ENCODE results near the gene PRDX3.
"Not testable (repeated sequence)": the region's sequence is repeated elsewhere in the genome, so short reads cannot be mapped to it uniquely, and the experiment has no call there.

PRDX3 gene

DNA sequence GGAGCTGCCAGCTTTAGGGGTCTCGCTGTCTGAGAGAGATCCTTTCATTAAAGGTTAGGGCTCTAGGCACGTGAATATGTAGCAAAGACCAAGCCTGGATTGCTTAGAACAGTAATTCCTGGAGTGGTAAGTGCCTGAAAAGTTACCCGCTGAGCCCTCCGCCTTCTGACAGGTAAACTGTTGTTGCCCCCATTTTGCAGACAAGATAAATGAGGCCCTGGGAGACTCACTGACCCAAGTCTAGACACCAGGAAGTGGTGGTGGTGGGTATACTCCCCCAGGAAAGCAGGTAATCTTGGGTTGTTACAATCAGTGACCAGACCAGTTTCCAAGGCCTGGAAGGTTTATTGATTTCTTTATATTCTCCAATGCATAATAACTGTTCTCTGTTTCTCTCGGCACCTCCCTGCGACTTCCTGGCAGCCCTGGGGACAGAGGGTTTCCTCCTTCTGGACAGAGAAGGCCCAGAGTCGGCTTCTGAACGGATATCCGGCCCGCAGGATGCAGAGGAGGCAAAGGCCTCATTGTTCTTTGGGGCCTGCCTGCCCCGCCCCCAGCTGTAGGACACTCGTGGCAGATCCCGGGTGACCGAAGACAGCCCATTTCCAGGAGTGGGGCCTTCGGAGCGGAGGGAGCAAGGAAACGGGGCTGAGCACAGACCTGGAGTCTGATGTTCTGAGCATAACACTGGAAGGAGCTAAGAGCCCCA, 27.4 kb upstream of the PRDX3 start:
- peak in 1 of 2 experiments; percentile 47 for DNase-seq

DNA sequence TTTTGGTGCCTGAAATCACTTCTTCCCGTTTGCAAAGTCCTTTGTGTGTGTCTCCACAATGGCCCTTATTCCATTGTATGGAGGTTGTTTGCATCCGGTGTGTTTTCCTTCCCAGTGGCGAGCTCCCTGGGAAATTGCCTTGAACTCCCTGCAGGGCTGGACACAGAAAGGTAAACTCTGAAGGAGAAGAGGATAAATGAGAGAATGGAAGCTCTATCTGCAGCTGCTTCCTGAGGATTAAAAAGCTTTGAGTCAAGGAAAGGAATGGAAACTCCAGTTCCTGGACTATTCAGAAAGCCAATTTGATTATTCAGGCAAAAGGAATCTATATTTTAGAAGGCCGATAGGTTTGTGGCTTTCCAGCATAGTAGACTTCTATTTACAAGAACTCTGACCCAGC, 24.4 kb upstream of the PRDX3 start:
- DNase-seq = no peak

DNA sequence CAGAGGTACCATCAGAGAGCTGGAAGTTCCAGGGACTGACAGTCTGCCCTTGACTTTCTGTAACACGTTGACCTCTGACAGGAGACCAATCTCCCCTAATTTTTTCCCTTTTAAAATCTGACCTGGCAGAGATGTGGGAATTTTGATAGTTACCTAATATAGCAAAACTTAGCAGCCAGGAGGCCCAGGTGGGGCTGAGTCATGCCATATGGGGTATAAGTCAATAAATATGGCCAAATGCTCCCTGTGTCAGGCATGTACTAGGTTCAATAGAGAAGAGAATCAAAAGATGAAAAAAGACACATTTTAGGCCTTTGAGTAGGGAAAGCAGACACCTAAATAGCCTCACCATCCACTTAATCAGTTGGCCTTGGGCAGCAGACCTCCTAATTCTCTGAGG, 22.6 kb upstream of the PRDX3 start:
- no peak for DNase-seq

DNA sequence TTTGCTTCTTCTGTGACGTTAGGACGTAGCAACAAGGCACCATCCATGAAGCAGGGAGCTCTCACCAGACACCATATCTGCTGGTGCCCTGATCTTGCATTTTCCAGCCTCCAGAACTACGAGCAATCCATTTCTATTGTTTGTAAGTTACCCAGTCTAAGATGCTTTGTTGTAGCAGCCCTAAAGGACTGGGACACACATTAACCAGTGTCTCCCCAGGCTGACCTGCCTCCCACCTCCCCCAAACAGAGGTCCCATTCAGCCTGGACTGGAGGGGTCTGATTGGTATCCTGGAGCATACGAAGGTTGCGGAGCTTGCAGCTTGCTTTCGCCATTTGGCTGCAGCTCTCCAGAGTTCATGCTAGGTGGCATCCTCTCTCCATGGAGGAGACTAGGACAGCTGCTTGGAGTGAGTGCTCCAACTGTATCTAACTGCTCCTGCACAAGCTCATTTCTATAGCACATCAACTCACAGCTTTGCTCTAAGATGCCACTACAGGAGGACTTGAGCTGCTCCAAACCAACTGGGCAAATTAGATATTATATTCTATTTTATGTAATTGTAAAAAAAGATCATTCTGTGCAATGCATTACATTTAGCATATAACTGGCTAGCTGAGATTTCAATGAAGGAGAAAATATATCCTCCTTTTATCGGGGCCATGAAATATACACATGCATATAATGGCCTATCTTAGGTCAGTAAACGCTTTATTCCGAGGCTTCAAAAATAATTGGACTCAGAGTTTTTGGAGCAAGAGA, 20.8 kb upstream of the PRDX3 start:
- DNase-seq = peak; percentile 49 to 75

DNA sequence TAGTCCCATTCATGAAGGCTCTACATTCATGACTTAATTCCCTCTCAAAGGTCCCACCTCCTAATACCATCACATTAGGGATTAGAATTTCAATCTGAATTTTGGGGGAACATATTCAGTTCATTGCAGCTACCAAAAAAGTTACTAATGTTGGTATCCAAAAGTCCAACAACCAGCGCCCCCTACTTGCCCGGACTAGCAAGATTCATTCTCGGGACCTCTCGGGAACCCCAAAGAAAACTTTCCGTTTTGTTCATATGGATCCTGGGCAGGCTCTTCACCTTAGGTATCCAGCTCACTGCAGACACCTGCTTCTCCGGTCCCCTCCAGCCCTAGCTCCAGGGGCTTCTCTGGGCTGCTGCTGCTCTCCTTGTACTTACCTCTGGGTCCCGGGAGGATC, 19.8 kb upstream of the PRDX3 start:
- DNase-seq = no peak

DNA sequence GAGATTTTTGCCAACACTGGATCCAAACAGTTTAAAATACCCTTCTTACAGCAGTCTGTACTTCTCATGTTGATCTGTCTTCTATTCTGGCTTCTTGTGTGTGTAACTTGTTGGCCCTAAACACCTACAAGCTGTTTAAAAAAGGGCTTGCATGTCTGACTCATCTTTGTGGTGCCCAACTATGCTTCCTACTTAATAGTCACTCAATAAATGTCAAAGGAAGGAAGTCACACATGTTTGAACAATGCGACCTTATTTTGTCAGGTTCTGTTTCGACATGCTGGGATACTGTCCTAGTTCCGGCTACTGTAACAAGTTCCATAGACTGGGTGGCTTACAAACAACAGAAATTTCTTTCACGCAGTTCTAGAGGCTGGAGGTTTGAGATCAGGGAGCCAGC, 19.3 kb upstream of the PRDX3 start:
- DNase-seq = no peak

DNA sequence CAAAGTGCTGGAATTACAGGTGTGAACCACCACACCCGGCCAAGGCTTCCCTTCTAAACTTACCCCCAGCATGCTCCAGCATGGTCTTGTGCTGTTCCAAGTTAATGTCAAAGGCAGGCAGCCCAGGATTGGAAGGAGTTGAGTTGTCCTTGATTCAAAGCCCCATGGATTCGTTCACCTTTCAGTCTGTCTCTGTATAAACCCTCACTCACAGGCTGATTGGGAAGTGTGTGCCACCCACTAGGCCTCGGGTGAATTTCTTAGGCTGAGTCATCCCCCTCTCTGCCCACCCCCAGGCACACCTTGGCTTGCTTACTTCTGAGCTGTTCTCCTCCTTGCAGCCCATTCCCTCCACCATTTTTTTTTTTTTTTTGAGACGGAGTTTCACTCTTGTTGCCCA, 13.3 kb upstream of the PRDX3 start:
- no peak for DNase-seq

DNA sequence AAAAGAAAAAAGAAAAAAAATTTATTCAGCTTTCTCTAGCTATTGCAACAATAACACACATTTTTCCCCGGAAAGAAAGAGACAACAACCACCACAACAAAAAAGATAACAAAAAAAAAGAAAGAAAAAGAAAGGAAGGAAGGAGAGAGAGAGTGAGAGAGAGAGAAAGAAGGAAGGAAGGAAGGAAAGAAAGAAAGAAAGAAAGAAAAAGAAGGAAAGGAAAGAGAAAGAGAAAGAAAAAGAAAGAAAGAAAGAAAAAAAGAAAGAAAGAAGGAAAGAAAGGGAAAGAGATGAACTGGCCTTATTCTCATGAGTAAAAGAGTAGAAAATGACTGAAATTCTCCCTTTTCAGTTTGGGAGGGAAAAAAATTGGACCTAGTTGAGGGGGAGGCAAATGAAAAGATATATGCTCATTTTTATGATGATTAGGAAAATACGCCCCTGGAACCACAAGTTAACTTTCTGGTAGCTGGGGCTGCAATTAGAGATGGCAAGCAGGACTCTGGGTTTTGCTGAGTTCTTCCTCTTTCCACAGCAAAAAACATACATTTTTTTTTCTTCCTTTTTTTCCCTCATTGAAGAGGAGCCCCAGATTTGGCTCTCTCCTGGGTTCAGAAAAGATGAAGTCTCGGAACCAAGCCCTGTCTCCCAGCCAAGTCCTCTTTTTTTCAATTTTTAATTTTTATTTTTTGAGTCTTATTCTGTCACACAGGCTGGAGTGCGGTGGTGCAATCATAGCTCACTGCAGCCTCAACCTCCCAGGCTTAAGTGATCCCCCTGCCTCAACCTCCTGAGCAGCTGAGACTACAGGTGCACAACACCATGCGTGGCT, 12.6 kb upstream of the PRDX3 start:
- DNase-seq = no peak

DNA sequence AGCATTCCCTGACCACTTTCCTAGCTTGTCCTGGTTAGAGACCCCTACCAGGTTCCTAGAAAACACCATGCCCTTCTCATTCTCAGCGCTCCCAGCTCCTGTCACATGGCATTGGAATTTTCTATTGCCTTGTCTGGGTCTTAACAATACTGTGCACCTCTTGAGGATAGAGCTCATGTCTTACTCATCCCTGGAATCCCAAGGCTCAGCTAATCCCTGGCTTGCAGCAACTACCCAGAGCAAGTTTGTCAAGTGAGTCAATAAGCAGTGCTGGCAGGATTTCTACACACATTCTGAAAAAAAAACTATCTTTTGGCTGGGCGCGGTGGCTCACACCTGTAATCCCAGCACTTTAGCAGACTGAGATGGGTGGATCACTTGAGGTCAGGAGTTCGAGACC, 11.7 kb upstream of the PRDX3 start:
- DNase-seq = no peak

DNA sequence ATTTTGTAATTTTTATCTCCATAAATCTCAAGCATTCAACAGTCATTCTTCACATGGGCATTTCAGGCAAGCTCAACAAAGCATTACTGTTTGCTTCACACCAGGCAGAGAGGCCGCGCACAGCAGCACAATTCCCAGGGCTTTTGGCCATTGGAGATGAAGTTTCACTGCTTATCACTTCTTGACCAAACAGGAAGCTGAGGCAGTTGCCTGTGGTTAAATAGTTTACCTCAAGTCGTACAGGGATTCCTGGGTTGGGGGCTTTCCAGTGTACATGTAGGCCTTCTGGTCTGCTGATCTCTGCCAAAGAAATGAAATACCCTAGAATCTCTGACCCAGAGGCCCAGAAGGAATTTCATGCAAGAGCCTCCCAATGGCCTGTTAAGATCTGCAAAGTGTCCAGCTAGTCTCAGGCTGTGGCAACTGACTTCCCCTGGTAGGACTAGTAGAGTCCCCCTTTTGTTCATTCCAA, 11.2 kb upstream of the PRDX3 start:
- no peak for DNase-seq

DNA sequence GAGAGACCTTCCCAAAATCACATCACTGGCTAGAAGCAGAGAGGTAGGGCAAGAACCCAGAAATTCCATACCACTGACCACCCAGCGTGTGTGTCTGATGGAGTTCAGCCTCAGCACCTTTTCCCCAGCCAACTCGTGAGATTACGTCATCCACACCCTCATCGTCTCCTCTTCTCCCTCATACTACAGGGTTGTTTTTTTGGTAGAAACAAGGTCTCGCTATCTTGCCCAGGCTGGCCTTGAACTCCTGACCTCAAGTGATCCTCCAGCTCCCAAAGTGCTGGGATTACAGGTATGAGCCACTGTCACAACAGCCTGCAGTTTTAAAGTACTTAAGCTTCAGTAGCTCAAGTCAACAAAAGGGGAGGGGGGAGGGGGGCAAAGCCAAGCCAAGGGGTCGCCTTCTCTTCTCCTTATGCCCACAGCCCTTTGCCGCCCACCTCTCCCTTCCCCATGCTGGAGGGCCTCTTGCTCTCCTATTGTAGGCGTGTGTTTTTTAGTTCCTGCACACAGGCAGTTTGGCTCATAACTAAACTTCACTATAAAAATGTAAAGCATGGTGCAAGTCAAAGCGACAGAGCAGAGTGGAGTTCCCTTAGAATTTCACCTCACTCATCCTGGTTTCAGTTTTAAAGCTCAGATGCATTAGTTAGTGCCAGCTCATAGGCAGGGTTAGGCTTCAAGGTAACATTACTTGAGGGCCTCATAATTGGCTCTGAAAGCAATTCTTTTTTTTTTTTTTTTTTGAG, 5.2 kb upstream of the PRDX3 start:
- DNase-seq = no peak

DNA sequence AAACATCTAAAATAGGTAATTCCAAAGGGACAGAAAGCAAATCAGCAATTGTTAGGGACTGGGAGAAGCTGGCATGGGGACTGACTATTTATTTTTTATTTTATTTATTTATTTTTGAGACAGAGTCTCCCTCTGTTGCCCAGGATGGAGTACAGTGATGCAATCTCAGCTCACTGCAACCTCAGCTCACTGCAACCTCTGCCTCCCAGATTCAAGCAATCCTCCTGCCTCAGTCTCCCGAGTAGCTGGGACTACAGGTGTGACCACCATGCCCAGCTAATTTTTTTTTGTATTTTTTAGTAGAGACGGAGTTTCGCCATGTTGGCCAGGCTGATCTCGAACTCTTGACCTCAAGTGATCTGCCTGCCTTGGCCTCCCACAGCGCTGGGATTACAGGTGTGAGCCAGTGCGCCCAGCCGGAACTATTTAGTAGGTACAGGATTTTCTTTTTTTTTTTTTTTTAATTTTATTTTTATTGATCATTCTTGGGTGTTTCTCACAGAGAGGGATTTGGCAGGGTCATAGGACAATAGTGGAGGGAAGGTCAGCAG, 2.3 kb upstream of the PRDX3 start:
- not testable (repeated sequence) for DNase-seq

DNA sequence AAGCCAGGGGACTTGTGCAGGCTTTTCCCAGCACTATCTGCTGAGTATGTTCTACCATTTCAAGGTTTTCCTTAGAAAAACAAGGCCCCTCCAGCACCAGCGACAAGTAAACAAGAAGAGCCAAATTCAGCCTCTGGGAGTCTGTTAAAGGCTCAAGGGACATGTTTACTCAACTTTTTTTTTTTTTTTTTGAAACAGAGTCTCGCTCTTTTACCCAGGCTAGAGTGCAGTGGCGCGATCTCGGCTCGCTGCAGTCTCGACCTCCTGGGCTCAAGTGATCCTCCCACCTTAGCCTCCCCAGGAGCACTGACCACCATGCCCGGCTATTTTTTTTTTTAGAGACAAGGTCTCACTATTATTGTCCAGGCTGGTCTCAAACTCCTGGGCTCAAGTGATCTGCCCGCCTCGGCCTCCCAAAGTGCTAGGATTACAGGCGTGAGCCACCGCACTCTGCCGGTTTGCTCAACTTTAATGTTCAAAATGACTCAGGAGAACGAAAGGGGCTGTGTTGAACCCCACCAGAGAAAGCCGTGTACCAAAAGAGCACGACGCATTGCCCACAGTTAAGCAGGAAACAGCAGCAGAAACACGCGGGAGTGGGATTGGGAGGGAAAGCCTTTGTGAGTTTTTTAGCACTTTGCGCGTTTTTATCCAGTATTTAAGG, 772 bp downstream of the PRDX3 start:
- no peak for DNase-seq

DNA sequence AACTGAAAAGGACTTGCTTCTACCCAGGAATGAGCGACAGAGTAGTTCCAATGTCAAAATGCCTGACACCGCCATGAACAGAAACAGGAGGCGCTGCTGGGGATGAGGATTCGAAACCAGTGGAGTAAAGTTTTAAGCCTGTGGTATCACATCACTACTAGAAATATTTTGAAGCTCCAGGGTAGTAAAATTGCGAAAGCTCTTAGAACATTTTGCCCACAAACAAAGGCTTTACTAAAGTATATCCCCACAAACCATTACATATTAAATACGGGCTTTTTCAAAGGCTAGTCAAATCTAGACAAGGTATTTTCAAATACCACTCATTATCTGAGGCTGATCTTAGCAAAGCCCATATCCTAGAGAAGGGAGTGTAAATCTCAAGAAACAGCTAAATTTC, 2.4 kb downstream of the PRDX3 start:
- DNase-seq = no peak

DNA sequence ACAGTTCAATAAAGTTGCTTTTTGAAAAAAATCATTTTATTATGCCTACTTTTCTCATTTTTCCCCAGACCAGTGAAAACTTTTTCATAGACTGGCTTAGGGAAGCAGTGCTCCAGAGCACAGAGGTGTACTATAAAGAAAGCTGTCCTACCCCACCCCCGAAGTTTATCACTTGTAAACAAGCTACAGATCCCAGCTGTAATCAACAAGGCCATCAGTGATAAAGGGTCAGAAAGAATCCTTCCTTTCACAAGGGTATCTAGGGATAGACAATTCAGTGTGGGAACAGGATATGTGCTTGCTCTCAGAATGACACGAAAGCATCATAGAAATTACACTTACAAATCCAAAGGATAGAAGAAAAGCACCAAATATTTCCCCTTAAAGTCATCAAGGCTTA, 4.5 kb downstream of the PRDX3 start:
- DNase-seq = no peak

DNA sequence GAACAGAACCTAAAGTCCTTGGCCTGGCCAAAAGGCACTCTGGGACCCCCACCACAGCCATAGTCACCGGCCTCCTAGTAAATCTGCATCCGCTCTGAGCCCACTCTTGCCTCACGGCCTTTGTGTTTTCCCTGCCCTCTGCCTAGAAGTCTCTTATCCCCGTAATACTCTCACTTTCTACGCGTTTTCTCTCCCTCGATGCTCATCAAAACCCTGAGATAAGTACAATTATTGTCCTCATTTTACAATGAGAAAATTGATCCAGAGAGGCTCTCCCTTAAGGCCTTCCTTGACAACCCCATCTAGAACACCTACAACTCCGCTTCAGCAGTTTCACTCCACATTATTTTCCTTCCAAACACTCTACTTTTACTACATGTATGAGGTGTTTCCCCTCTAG, 11.6 kb downstream of the PRDX3 start:
- DNase-seq = no peak

DNA sequence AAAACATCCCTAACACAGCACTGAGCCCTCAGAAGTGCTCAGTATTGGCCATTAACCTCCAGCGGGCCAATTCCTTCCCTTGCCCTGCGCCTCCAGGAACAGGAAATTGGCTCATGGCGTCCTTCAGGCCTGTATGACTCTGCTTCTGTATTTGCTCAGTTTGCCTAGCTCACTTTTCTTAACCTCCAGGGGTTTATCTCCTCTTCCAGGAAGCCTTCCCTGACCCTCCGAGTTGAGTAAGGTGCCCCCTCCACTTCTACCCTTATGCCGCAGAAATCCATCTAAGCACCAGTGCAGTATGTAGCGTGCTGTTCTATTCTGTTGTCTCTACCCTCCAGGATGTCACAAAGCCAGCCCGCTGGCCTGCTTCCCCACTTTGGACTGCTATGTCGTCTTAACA, 12.0 kb downstream of the PRDX3 start:
- DNase-seq = no peak

DNA sequence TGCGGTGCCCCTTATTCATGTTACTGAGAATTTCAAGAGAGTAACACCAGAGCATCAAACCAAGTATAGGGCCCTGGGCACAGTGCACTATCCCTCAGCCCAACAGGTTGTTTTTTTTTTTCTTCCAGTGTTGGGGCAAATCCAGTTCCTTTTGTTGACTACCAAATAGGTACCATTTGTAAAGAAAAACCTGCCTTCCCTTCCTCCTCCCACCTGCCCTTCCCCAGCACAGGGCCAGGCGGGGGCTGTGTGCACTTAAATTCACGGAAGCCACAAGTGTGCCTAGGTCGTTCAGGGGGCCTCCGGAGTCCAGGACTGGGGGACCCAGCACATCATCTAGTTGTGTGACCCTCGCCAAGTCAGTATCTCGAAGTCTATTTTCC, 12.5 kb downstream of the PRDX3 start:
- no peak for DNase-seq

DNA sequence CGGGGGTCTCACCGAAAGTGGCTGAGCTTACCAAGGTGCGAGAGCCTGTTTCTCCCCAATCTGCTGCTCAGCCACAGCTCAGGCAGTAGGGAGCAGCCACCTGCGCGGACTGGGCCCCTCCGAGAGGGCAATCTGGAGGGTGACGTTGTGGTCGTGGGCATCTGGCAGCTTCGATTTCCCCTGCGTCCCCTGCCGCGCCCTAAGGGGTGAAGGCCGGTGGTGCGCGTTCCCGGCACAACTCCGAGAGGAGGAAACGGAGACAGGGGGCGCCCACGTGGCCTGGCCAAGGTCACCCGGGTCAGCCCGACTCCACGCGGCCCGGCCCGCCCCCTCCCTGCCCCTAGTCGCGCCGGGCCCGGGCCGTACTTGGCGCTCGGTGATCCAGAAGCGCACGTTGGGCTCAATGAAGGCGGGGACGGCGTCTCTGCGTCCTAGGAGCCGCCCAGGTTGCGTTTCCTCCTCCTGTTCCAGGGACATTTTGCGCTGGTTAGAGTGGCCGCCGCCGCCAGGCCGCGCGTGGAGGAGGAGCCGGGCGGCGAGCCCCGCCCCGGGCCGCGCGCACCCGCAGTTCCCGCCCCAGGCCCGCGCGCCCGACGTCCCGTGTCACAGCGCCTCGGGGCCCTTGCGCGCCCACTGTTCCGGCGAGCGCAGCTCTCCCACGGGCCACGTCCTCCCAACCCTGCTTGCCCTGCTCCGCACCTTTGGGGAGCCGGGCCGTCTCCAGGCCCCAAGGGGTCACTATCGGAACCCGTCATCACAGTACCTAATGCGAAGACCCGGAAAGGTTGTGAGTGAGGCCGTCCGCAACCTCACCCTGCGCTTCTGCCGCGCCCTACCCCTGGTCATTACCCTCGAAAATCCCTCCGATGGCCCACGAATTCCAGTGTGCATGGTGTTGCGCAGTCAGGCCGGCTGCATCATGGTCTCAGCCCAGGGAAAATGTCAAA, 13.2 kb downstream of the PRDX3 start, which contains the start of gene SFXN4:
SFXN4 (minus strand) TSS at position 544 of the 947 bp plus-strand sequence; CDS start at position 477, 67 bp downstream.
- DNase-seq = peak in 1 of 2 experiments; percentile 70

DNA sequence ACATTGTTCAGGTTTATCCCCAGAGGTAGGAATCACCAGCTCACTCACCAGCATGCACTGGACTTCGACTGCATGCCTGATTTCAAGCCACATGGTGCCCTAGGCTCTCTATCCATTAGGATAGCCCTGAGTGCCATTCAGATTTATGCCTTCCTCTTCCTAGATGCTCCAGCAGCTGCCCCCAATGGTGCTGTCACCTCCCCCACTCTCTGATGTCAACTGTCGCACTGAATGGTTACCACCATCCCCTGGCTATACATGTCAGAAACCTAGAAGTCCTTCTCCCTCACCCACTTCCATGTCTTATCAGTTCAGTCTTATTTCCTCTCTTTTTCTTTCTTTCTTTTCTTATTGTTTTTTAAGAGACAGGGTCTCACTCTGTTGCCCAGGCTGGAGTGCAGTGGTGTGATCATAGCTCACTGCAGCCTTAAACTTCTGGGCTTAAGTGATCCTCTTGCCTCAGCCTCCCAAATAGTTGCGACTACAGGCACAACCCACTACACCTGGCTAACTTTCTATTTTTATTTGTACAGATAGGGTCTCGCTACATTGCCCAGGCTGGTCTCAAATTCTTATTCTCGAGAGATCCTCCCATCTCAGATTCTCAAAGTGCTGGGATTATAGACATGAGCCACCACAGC, 16.0 kb downstream of the PRDX3 start:
- DNase-seq = no peak
